Osteoblast (primary cell): ENCODE results near the gene ELOVL3. TPM values are rescaled to one million over a fixed set of nuclear protein-coding genes. Genes with fewer than 3 reads are reported as not detected.

ENCODE experiments used
- DNase-seq: peaks from one replicate; pipeline ENCODE4 v3.0.0; 2011; ENCODE audit warnings: low spot score, mixed read lengths; ENCODE audit not compliant: insufficient read length; ENCODE audit errors: missing footprints
- H2AFZ ChIP-seq: 2 replicates; pipeline ENCODE4 v1.6.0; 2011; ENCODE audit warnings: mild to moderate bottlenecking, low read length
- H3K27ac ChIP-seq: 2 replicates; pipeline ENCODE4 v1.5.1; 2011; ENCODE audit warnings: mild to moderate bottlenecking, low read depth, low read length, moderate library complexity
- H3K27me3 ChIP-seq: 2 replicates; pipeline ENCODE4 v1.6.0; 2012; ENCODE audit warnings: mild to moderate bottlenecking, control low read depth, inconsistent platforms, low read length, moderate library complexity; ENCODE audit not compliant: insufficient read depth
- H3K36me3 ChIP-seq: 2 replicates; pipeline ENCODE4 v1.5.1; 2011; ENCODE audit warnings: mild to moderate bottlenecking, low read length, control low read depth, moderate library complexity; ENCODE audit not compliant: insufficient read depth
- H3K4me1 ChIP-seq: 2 replicates; pipeline ENCODE4 v1.5.1; 2011; ENCODE audit warnings: mild to moderate bottlenecking, low read length, control low read depth, moderate library complexity; ENCODE audit not compliant: insufficient read depth
- H3K4me2 ChIP-seq: 2 replicates; pipeline ENCODE4 v1.6.0; 2011; ENCODE audit warnings: mild to moderate bottlenecking, low read length; ENCODE audit not compliant: insufficient read depth
- H3K4me3 ChIP-seq: fragments of 200-600 bp; sonication (generic); 3 replicates; pipeline ENCODE4 v1.5.1; 2012; ENCODE audit warnings: mild to moderate bottlenecking, low read length, inconsistent platforms; ENCODE audit not compliant: insufficient read depth
- H3K79me2 ChIP-seq: 2 replicates; pipeline ENCODE4 v1.6.0; 2012; ENCODE audit warnings: mild to moderate bottlenecking, low read length, control low read depth, inconsistent platforms; ENCODE audit not compliant: insufficient read depth
- H3K9me3 ChIP-seq: 2 replicates; pipeline ENCODE4 v1.5.1; 2011; ENCODE audit warnings: low read depth, low read length, control low read depth
- H4K20me1 ChIP-seq: 2 replicates; pipeline ENCODE4 v1.6.0; 2012; ENCODE audit warnings: mild to moderate bottlenecking, low read length, control low read depth; ENCODE audit not compliant: insufficient read depth
- CTCF ChIP-seq: IDR thresholded peaks from 2 replicates; pipeline ENCODE4 v1.5.1; 2011; ENCODE audit warnings: mild to moderate bottlenecking, low read depth, low read length, moderate library complexity; ENCODE audit errors: extremely low read depth
- total RNA-seq: library from RNA; depleted of rRNA; stranded (reverse); fragments of >200 nt; gene quantifications from 2 replicates; pipeline ENCODE4 v1.2.3, GENCODE V29; 2012

The ELOVL3 gene
- total RNA-seq, 1 donor = 2.2 TPM

- peak; percentile 62 for DNase-seq
- Histone ChIP-seq H3K27ac (no peak overlapping the region), H2AFZ (no peak overlapping the region), H3K4me3 (no peak overlapping the region), H3K27me3 (no peaks in the 10 kb centered on the region), H3K4me2 (no peak overlapping the region), H3K79me2 (peaks cover 100% of the 10 kb centered on the region), H4K20me1 (peaks cover 71% of the 10 kb centered on the region), H3K9me3 (no peaks in the 10 kb centered on the region), H3K4me1 (peaks cover 3% of the 10 kb centered on the region), H3K36me3 (peaks cover 7% of the 10 kb centered on the region)
- no peak for TF ChIP-seq CTCF
Measured at GRCh38 chr10:102254426-102254825, 28.3 kb downstream of the ELOVL3 start.

GRCh38 chr10:102255404-102255803 lies 29.3 kb downstream of the ELOVL3 start:
- no peaks in the 10 kb centered on the region for H3K9me3 ChIP-seq
- peaks cover 96% of the 10 kb centered on the region for H3K79me2 ChIP-seq
- peaks cover 15% of the 10 kb centered on the region for H3K36me3 ChIP-seq
- no peak for TF ChIP-seq CTCF
- peaks cover 3% of the 10 kb centered on the region for H3K4me1 ChIP-seq
- no peak overlapping the region for H3K4me2 ChIP-seq
- H3K27ac ChIP-seq = no peak overlapping the region
- DNase-seq = no peak
- no peaks in the 10 kb centered on the region for H3K27me3 ChIP-seq
- H3K4me3 ChIP-seq = no peak overlapping the region
- peaks cover 68% of the 10 kb centered on the region for H4K20me1 ChIP-seq
- H2AFZ ChIP-seq = no peak overlapping the region

DNA sequence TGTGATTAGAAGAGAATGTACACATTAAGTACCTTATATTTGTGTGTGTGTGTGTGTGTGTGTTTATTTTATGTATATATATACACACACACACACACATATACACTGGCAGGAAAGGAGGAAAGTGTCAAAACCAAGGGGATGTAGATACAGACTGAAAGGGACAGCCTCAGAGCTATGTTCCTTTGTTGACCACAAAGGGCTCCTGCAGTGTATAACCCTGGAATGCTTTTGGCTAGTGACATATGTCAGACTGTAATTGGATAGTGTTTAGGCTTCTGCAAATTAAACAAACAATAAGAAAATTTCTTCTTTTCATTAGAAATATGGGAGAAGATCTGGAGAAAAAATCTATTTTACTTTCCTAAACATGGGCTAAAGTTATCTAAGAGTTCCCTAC lies 35.1 kb downstream of the ELOVL3 start:
- H3K27ac ChIP-seq = peak overlapping the region; percentile 42
- no peak overlapping the region for H3K4me3 ChIP-seq
- H2AFZ ChIP-seq = no peak overlapping the region
- peaks cover 27% of the 10 kb centered on the region for H3K4me1 ChIP-seq
- no peaks in the 10 kb centered on the region for H3K9me3 ChIP-seq
- no peak overlapping the region for H3K4me2 ChIP-seq
- peaks cover 84% of the 10 kb centered on the region for H3K79me2 ChIP-seq
- H4K20me1 ChIP-seq = peaks cover 70% of the 10 kb centered on the region
- peaks cover 28% of the 10 kb centered on the region for H3K36me3 ChIP-seq
- no peak for DNase-seq
- no peak for TF ChIP-seq CTCF
- no peaks in the 10 kb centered on the region for H3K27me3 ChIP-seq

DNA sequence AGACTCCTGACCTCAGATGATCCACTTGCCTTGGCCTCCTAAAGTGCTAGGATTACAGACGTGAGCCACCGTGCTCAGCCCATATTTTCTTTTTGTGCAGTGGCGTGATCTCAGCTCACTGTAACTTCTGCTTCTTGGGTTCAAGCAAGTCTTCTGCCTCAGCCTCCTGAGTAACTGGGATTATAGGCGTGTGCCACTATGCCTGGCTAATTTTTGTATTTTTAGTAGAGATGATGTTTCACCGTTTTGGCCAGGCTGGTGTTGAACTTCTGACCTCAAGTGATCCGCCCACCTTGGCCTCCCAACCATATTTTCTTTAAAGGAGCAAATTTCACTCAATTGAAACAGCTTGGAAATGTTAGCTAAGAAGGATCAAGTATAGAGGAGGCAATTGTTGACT lies 35.7 kb downstream of the ELOVL3 start:
- H3K27ac ChIP-seq = peak overlapping the region; percentile 42
- H3K79me2 ChIP-seq = peaks cover 84% of the 10 kb centered on the region
- H3K36me3 ChIP-seq = peaks cover 28% of the 10 kb centered on the region
- no peak for DNase-seq
- H3K9me3 ChIP-seq = no peaks in the 10 kb centered on the region
- H3K27me3 ChIP-seq = no peaks in the 10 kb centered on the region
- TF ChIP-seq CTCF = no peak
- peaks cover 70% of the 10 kb centered on the region for H4K20me1 ChIP-seq
- peak overlapping the region; percentile 7 for H3K4me2 ChIP-seq
- no peak overlapping the region for H2AFZ ChIP-seq
- H3K4me3 ChIP-seq = no peak overlapping the region
- H3K4me1 ChIP-seq = peaks cover 27% of the 10 kb centered on the region
